ENCODE results near the gene BLOC1S6. TPM values are rescaled to one million over a fixed set of nuclear protein-coding genes. Genes with fewer than 3 reads are reported as not detected.
"Not testable (repeated sequence)": the region's sequence is repeated elsewhere in the genome, so short reads cannot be mapped to it uniquely, and the experiment has no call there.

Gene BLOC1S6
- total RNA-seq, 1 experiment from 2014 or later: 35.0 TPM

GRCh38 chr15:45646220-45646619, 59.0 kb downstream of the BLOC1S6 start:
- Mint-ChIP-seq H3K4me3 (ENCODE audit: low read depth, unreplicated experiment) (no peak overlapping the region), H3K36me3 (ENCODE audit: insufficient read depth, unreplicated experiment) (peaks cover 6% of the 10 kb centered on the region), H3K27ac (ENCODE audit: unreplicated experiment) (no peak overlapping the region), H3K9me3 (ENCODE audit: low read depth, unreplicated experiment) (no peaks in the 10 kb centered on the region), H3K4me1 (ENCODE audit: low read depth, unreplicated experiment) (peaks cover 55% of the 10 kb centered on the region), H3K27me3 (ENCODE audit: unreplicated experiment) (no peaks in the 10 kb centered on the region)
- CTCF ChIA-PET: interaction anchor here (0.6 to 2.0 kb wide), 3 partner anchors 9 to 14 kb away, joined by 3 to 7 read pairs (median 4); partner anchors contain the start of gene SQOR
- TF ChIP-seq CTCF (IDR thresholded peaks at IDR 0.05; ENCODE audit: unreplicated experiment): no peak
- BruUV-seq (replicated peaks): no TSS peak
- DNase-seq: no peak
- intact Hi-C loops (cut with micrococcal nuclease; ENCODE audit: unreplicated experiment): no loop called here

GRCh38 chr15:45647828-45648227, 60.6 kb downstream of the BLOC1S6 start:
- H3K4me3 Mint-ChIP-seq (ENCODE audit: low read depth, unreplicated experiment): no peak overlapping the region
- intact Hi-C loops (cut with micrococcal nuclease; ENCODE audit: unreplicated experiment): no loop called here
- CTCF ChIA-PET: no interaction called here
- BruUV-seq (replicated peaks): no TSS peak
- H3K27me3 Mint-ChIP-seq (ENCODE audit: unreplicated experiment): no peaks in the 10 kb centered on the region
- H3K9me3 Mint-ChIP-seq (ENCODE audit: low read depth, unreplicated experiment): no peaks in the 10 kb centered on the region
- no peak overlapping the region for H3K27ac Mint-ChIP-seq (ENCODE audit: unreplicated experiment)
- H3K36me3 Mint-ChIP-seq (ENCODE audit: insufficient read depth, unreplicated experiment): peaks cover 6% of the 10 kb centered on the region
- peaks cover 39% of the 10 kb centered on the region for H3K4me1 Mint-ChIP-seq (ENCODE audit: low read depth, unreplicated experiment)
- TF ChIP-seq CTCF (IDR thresholded peaks at IDR 0.05; ENCODE audit: unreplicated experiment): no peak
- no peak for DNase-seq

DNA sequence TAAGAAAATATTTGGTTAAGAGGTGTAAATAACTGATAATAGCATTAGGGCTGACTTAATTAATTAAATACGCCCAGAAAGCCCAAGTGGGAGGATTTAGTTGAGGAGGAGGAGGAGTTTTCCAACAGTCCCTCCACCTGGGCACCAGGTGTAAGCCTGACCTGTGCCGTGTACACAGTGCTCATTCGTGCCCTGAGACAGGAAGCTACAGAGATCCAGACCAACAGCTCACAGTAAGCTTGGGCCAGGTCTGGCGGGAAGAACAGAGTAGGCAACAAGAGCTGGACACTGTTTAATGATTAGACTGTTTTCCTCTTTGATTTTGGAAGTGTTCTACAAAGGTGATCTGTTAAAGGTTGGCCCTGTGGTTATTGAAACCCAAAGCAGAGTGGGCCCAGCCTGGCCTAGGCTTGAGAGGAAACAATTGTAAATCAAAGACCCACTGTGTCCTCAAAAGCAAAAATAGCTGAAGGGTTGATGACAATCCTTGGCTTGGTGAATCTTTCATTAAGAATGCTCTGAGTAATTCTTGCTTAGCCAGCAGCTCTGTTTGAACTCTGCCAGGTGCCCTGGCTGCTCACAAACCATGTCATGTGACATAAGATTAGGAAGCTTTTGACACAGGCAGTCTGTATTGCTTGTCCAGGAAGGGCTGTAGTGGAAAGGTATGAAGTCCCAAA, 61.5 kb downstream of the BLOC1S6 start:
- Mint-ChIP-seq H3K9me3 (ENCODE audit: low read depth, unreplicated experiment) (no peaks in the 10 kb centered on the region), H3K27ac (ENCODE audit: unreplicated experiment) (peak overlapping the region; percentile 82), H3K36me3 (ENCODE audit: insufficient read depth, unreplicated experiment) (peaks cover 6% of the 10 kb centered on the region), H3K4me1 (ENCODE audit: low read depth, unreplicated experiment) (peaks cover 37% of the 10 kb centered on the region), H3K4me3 (ENCODE audit: low read depth, unreplicated experiment) (peak overlapping the region; percentile 56), H3K27me3 (ENCODE audit: unreplicated experiment) (no peaks in the 10 kb centered on the region)
- CTCF ChIA-PET: interaction anchor here (0.7 to 1.2 kb wide), 6 partner anchors 12 to 189 kb away, joined by 3 to 4 read pairs (median 4); partner anchors contain the start of gene SQOR
- peak; percentile 61 for DNase-seq
- BruUV-seq (replicated peaks): TSS peak; percentile 8
- TF ChIP-seq CTCF (IDR thresholded peaks at IDR 0.05; ENCODE audit: unreplicated experiment): no peak
- intact Hi-C loops (cut with micrococcal nuclease; ENCODE audit: unreplicated experiment): no loop called here

GRCh38 chr15:45650007-45650406, 62.8 kb downstream of the BLOC1S6 start:
- DNase-seq; H3K9me3 Mint-ChIP-seq (ENCODE audit: low read depth, unreplicated experiment); BruUV-seq (replicated peaks); H3K27ac Mint-ChIP-seq (ENCODE audit: unreplicated experiment); CTCF ChIA-PET; H3K4me3 Mint-ChIP-seq (ENCODE audit: low read depth, unreplicated experiment); H3K27me3 Mint-ChIP-seq (ENCODE audit: unreplicated experiment); intact Hi-C loops (cut with micrococcal nuclease; ENCODE audit: unreplicated experiment); H3K36me3 Mint-ChIP-seq (ENCODE audit: insufficient read depth, unreplicated experiment): not testable (repeated sequence)
- peaks cover 27% of the 10 kb centered on the region for H3K4me1 Mint-ChIP-seq (ENCODE audit: low read depth, unreplicated experiment)

- peaks cover 17% of the 10 kb centered on the region for H3K4me1 Mint-ChIP-seq (ENCODE audit: low read depth, unreplicated experiment)
- H3K9me3 Mint-ChIP-seq (ENCODE audit: low read depth, unreplicated experiment): no peaks in the 10 kb centered on the region
- CTCF ChIA-PET: interaction anchor here (1.0 kb wide), 1 partner anchor 10 kb away, joined by 4 read pairs; no protein-coding TSS in a partner anchor
- no peak for TF ChIP-seq CTCF (IDR thresholded peaks at IDR 0.05; ENCODE audit: unreplicated experiment)
- no peak for DNase-seq
- no peaks in the 10 kb centered on the region for H3K27me3 Mint-ChIP-seq (ENCODE audit: unreplicated experiment)
- intact Hi-C loops (cut with micrococcal nuclease; ENCODE audit: unreplicated experiment): no loop called here
- no TSS peak for BruUV-seq (replicated peaks)
- no peak overlapping the region for H3K4me3 Mint-ChIP-seq (ENCODE audit: low read depth, unreplicated experiment)
- H3K36me3 Mint-ChIP-seq (ENCODE audit: insufficient read depth, unreplicated experiment): peaks cover 6% of the 10 kb centered on the region
- no peak overlapping the region for H3K27ac Mint-ChIP-seq (ENCODE audit: unreplicated experiment)
These were observed 63.8 kb downstream of the BLOC1S6 start for GRCh38 chr15:45650889-45651525.

Data from Calu3 (cell line).